Measurements from ENCODE around the gene S100P. TPM values are rescaled to one million over a fixed set of nuclear protein-coding genes. Genes with fewer than 3 reads are reported as not detected.

S100P gene
- total and polyA plus RNA-seq, 9 donors, result 0.37 to 2.1 (median 0.86) TPM; not detected in 3

DNA sequence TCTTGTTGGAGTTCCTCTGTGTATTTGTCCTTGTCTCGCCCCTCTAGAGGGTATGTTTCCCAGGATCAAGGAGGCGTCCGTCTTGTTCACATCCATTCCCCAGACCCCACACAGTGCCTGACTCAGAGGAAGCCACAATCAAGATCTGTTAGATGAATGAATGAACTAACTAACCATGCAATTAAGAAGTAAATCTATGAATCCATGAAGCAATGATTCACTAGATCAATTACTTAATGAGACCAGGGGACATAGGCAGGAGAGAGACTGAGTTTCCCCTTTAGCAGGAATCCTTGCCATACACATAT, 34.2 kb downstream of the S100P start:
- H3K36me3 ChIP-seq, result no peaks in the 10 kb centered on the region
- H3K27me3 ChIP-seq, result no peaks in the 10 kb centered on the region
- no peak for TF ChIP-seq EP300 (IDR thresholded peaks at IDR 0.05)
- TF ChIP-seq, protein P1, sequence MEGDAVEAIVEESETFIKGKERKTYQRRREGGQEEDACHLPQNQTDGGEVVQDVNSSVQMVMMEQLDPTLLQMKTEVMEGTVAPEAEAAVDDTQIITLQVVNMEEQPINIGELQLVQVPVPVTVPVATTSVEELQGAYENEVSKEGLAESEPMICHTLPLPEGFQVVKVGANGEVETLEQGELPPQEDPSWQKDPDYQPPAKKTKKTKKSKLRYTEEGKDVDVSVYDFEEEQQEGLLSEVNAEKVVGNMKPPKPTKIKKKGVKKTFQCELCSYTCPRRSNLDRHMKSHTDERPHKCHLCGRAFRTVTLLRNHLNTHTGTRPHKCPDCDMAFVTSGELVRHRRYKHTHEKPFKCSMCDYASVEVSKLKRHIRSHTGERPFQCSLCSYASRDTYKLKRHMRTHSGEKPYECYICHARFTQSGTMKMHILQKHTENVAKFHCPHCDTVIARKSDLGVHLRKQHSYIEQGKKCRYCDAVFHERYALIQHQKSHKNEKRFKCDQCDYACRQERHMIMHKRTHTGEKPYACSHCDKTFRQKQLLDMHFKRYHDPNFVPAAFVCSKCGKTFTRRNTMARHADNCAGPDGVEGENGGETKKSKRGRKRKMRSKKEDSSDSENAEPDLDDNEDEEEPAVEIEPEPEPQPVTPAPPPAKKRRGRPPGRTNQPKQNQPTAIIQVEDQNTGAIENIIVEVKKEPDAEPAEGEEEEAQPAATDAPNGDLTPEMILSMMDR (IDR thresholded peaks at IDR 0.05), result no peak
- no peak for TF ChIP-seq POLR2A (IDR thresholded peaks at IDR 0.05)
- H3K4me1 ChIP-seq (ENCODE audit: insufficient read depth), result no peaks in the 10 kb centered on the region
- H3K27ac ChIP-seq, result no peak overlapping the region
- intact Hi-C loops (cut with DNase I), result loop anchor here in 1 of 4 donors (10.0 kb wide), 1 partner anchor 347 kb away; no protein-coding TSS in a partner anchor
- DNase-seq, result no peak
- 57 to 84% (median 68%) methylated on average over 3 of the region's 3 CpGs for WGBS, 3 donors
- H3K4me3 ChIP-seq, result no peak overlapping the region
- no peaks in the 10 kb centered on the region for H3K9me3 ChIP-seq

DNA sequence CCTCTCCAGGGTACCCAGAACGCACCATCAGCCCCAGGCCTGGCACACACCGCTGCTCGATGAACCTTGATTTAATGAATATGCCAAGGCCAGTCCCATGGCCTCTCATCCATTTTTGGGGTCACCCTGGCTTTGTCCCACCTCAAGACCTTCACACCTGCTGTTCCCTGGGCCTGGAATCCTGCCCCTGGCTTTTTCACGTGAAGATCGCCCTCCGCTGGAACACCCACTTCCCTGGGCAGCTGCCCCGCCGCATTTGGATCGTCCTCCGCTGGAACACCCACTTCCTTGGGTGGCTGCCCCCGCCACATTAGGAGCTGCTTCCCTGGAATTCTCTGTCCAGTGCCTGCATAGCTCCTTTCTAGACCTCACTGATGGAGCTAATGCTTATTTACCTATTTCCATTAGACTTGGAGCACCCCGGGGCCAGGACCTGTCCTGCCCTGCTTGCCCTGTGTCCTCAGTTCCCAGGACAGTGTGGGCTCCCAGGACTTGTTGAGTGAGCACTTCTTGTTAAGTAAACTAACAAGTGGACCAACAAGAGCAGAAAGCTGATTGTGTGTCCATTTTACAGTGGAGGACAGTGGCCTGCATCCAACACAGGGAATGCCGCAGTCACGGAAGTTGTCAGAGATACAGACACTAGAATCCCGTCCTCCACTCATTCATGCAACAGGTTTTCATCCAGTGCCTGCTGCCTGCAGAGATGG, 34.8 kb downstream of the S100P start:
- H3K27me3 ChIP-seq, result no peaks in the 10 kb centered on the region
- TF ChIP-seq POLR2A (IDR thresholded peaks at IDR 0.05) (no peak), EP300 (IDR thresholded peaks at IDR 0.05) (no peak)
- TF ChIP-seq, protein P1 (IDR thresholded peaks at IDR 0.05), result no peak
- no peaks in the 10 kb centered on the region for H3K9me3 ChIP-seq
- no peaks in the 10 kb centered on the region for H3K36me3 ChIP-seq
- WGBS, 3 donors, result 84 to 88% (median 84%) methylated on average over 15 of the region's 15 CpGs
- H3K4me3 ChIP-seq, result no peak overlapping the region
- intact Hi-C loops (cut with DNase I), result loop anchor here in 1 of 4 donors (10.0 kb wide), 1 partner anchor 346 kb away; no protein-coding TSS in a partner anchor
- no peak for DNase-seq
- H3K27ac ChIP-seq, result no peak overlapping the region
- no peaks in the 10 kb centered on the region for H3K4me1 ChIP-seq (ENCODE audit: insufficient read depth)

DNA sequence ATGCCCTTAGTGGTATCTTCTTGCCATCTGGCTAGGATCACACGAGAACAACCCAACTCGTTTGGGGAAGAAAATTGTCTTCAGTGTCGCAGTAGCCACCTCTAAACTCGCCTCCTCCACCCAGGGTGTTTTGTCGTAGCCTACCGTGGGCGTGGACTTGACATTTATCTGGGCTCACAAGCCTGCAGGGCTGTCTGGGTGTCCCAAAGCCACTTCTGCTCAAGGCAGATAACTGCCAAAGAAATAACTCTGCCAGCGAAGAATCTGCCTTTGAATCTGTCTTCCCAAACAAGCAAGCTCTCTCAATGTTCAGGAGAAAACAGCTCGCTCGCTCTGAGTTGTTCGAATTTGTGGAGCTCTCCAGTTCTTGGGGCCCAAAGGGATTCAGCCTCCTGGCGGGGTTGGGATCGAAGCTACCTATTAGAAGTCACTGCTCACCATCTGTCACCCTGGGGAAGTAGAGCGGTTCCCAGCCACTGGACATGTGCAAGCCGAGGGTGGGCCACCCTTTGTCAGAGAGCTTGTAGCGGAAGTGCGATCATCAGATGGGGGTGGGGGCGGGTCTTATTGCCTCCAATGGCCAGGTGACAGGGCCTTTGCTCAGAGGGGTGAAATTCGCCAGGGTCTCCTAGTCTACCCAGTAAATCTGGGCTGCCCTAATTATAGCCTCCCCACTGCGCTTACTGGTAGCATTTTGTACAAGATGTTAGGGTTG, 37.1 kb downstream of the S100P start:
- H3K36me3 ChIP-seq, result no peaks in the 10 kb centered on the region
- H3K27ac ChIP-seq, result no peak overlapping the region
- H3K4me1 ChIP-seq (ENCODE audit: insufficient read depth), result no peaks in the 10 kb centered on the region
- DNase-seq, result no peak
- intact Hi-C loops (cut with DNase I), result no loop called here
- no peak overlapping the region for H3K4me3 ChIP-seq
- WGBS, 3 donors, result 73 to 80% (median 76%) methylated on average over 18 to 20 of the region's 20 CpGs
- TF ChIP-seq EP300 (IDR thresholded peaks at IDR 0.05) (no peak), POLR2A (IDR thresholded peaks at IDR 0.05) (no peak)
- TF ChIP-seq, protein P1 (IDR thresholded peaks at IDR 0.05), result no peak
- no peaks in the 10 kb centered on the region for H3K9me3 ChIP-seq
- H3K27me3 ChIP-seq, result no peaks in the 10 kb centered on the region

DNA sequence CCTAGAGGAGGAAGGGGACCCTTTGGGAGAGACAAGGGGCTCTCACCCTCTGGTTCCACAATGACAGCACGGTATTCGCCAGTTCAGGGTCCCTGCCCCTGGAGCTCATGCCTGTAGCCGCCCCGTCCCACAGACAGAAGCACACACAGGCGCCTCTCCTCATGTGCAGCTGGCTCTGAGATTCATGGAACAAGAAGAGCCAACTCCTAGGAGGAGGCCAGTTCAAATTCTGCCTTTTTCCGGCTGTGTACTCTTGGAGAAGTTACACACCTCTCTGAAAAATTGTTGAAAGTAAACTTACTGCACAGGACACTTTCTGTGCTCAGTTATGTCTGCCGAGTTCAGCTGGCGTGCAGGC, 37.6 kb downstream of the S100P start:
- intact Hi-C loops (cut with DNase I), result no loop called here
- no peak overlapping the region for H3K27ac ChIP-seq
- TF ChIP-seq POLR2A (IDR thresholded peaks at IDR 0.05) (no peak), EP300 (IDR thresholded peaks at IDR 0.05) (no peak)
- TF ChIP-seq, protein P1 (IDR thresholded peaks at IDR 0.05), result no peak

More for the DNA sequence above, 37.6 kb downstream of the S100P start:
- Histone ChIP-seq H3K4me1 (ENCODE audit: insufficient read depth) (no peaks in the 10 kb centered on the region), H3K4me3 (no peak overlapping the region), H3K9me3 (no peaks in the 10 kb centered on the region), H3K27me3 (no peaks in the 10 kb centered on the region), H3K36me3 (no peaks in the 10 kb centered on the region)
- DNase-seq, result no peak
- 93 to 97% (median 96%) methylated on average over 8 of the region's 8 CpGs for WGBS, 3 donors

All from ovary (tissue), 9 donors.